Measurements from ENCODE around the gene CALCB. TPM values are rescaled to one million over a fixed set of nuclear protein-coding genes. Genes with fewer than 3 reads are reported as not detected.

Gene CALCB
- total and polyA plus RNA-seq, 2 of the 4 experiments (the other 2 are of a cell fraction): not detected

- in situ Hi-C loops (cut with MboI; ENCODE audit: low sequenced_read_pairs): loop anchor here (5.0 kb wide), 1 partner anchor 91 kb away; no protein-coding TSS in a partner anchor
- H4K91ac ChIP-seq (ENCODE audit: insufficient read depth, low read depth, low read length): peak overlapping the region; percentile 92
- H2BK15ac ChIP-seq (ENCODE audit: low read depth, low read length): peak overlapping the region; percentile 96; the same call in 2 of the 3 replicates
- H3K36me3 ChIP-seq (ENCODE audit: control insufficient read depth, insufficient read depth, low read length): no peaks in the 10 kb centered on the region
- peak overlapping the region; percentile 89 for H2AK9ac ChIP-seq (replicated peaks; ENCODE audit: low read depth, low read length, poor library complexity)
- no peaks in the 10 kb centered on the region for H4K20me1 ChIP-seq (ENCODE audit: insufficient read depth, low read length)
- 5% methylated on average over 8 of the region's 8 CpGs; no CpG with 5 or more reads in 1 of the 2 experiments for WGBS, 2 experiments (ENCODE audit: extremely low coverage in 2 of 2, insufficient read length in 1 of 2)
- DNase-seq: peak; percentile 91
- intact Hi-C loops (cut with micrococcal nuclease): no loop called here
- H3K4me1 ChIP-seq (ENCODE audit: control insufficient read depth, insufficient read depth, low read length): peaks cover 27% of the 10 kb centered on the region
- peak overlapping the region; percentile 31; the same call in 1 of the 2 replicates for H4K5ac ChIP-seq (ENCODE audit: low read depth, low read length)
- CTCF ChIA-PET: interaction anchor here (0.6 to 2.2 kb wide), 5 partner anchors 38 to 1421 kb away, joined by 3 to 16 read pairs (median 3); no protein-coding TSS in a partner anchor
- H2AFZ ChIP-seq (replicated peaks; ENCODE audit: low read length, poor library complexity): peak overlapping the region; percentile 47
- POLR2A ChIA-PET (ENCODE audit: unreplicated experiment): no interaction called here
- dilution Hi-C loops (cut with HindIII; ENCODE audit: low sequenced_read_pairs, unreplicated experiment): no loop called here
- peaks cover 14% of the 10 kb centered on the region for H3K9me1 ChIP-seq (ENCODE audit: insufficient read depth, low read length)
- H3K18ac ChIP-seq (ENCODE audit: low read depth, low read length): peak overlapping the region; percentile 66
- H3K9me3 ChIP-seq (ENCODE audit: control insufficient read depth, insufficient read depth, low read length): no peaks in the 10 kb centered on the region
- H2BK5ac ChIP-seq (ENCODE audit: low read depth, low read length, poor library complexity, severe bottlenecking): peak overlapping the region; percentile 90
- peak; percentile 79 for ATAC-seq (ENCODE audit: low read depth)
- no peak overlapping the region for H3K4me3 ChIP-seq (ENCODE audit: insufficient read depth, low read depth, low read length)
- peak overlapping the region; percentile 78 for H3K56ac ChIP-seq (ENCODE audit: extremely low read depth, insufficient read depth, low read length)
- TF ChIP-seq RCOR1 (IDR thresholded peaks at IDR 0.05; ENCODE audit: insufficient replicate concordance, low read length) (no peak), CHD1 (IDR thresholded peaks at IDR 0.05; ENCODE audit: low read depth, low read length) (peak; percentile 53; the same call in 1 of the 2 replicates), FOS (IDR thresholded peaks at IDR 0.05; ENCODE audit: low read depth, low read length) (peak; percentile 80)
- peak overlapping the region; percentile 97 for H2BK20ac ChIP-seq (ENCODE audit: low read depth, low read length)
- H4K8ac ChIP-seq (ENCODE audit: low read depth in 2 of 2, low read length in 2 of 2): peak overlapping the region; percentile 72 to 77
- H3K27me3 ChIP-seq (ENCODE audit: control insufficient read depth, insufficient read depth, low read length): no peaks in the 10 kb centered on the region
- H3K4me2 ChIP-seq (ENCODE audit: low read depth, low read length): peak overlapping the region; percentile 57; the same call in 1 of the 2 replicates
- H3K79me1 ChIP-seq (ENCODE audit: low read depth in 1 of 2, low read length in 2 of 2): no peaks in the 10 kb centered on the region
- peak overlapping the region; percentile 84 for H2AK5ac ChIP-seq (ENCODE audit: low read depth, low read length)
- BruUV-seq (replicated peaks): no TSS peak
- H3K9ac ChIP-seq (ENCODE audit: low read depth, low read length): no peak overlapping the region
- H3K27ac ChIP-seq (ENCODE audit: insufficient read depth, low read length): peak overlapping the region; percentile 56
- H3K14ac ChIP-seq (replicated peaks; ENCODE audit: low read depth, low read length): peak overlapping the region; percentile 79
- peak overlapping the region; percentile 91 for H3K4ac ChIP-seq (ENCODE audit: low read depth, low read length)
- H3K23ac ChIP-seq (ENCODE audit: low read depth, low read length): peak overlapping the region; percentile 89; the same call in 1 of the 2 replicates
- H2BK120ac ChIP-seq (ENCODE audit: low read depth, low read length): peak overlapping the region; percentile 97
Observed at GRCh38 chr11:15106201-15106965, 33.0 kb downstream of the CALCB start.
